Neural cell (in vitro differentiated cells): ENCODE measurements around the gene CADM1.

Experiments
- CTCF ChIP-seq: fragments of 450-650 bp; IDR thresholded peaks from 2 replicates; pipeline ENCODE4 v1.5.1; 2014; ENCODE audit warnings: antibody characterized with exemption, mild to moderate bottlenecking, moderate library complexity; ENCODE audit not compliant: poor library complexity, severe bottlenecking
- POLR2AphosphoS5 ChIP-seq: IDR thresholded peaks from 2 replicates; pipeline ENCODE4 v1.6.1; 2012

- TF ChIP-seq POLR2AphosphoS5 (no peak), CTCF (no peak)
Observed at GRCh38 chr11:115505175-115505574, 960 bp upstream of the CADM1 start.
